ENCODE data around the gene SHFL.

SHFL gene

GRCh38 chr19:10113964-10114650 lies 28.0 kb downstream of the SHFL start:
- Histone ChIP-seq H3K36me3 (peaks cover 64 to 77% (median 71%) of the 10 kb centered on the region in 3 donors), H3K4me1 (peaks cover 0 to 27% (median 15%) of the 10 kb centered on the region in 4 donors), H3K27me3 (no peaks in the 10 kb centered on the region), H3K27ac (no peak overlapping the region), H3K9me3 (no peaks in the 10 kb centered on the region), H3K4me3 (no peak overlapping the region)
- intact Hi-C loops (cut with DNase I; ENCODE audit: low total_unique reads) = no loop called here
- no peak for TF ChIP-seq CTCF (IDR thresholded peaks at IDR 0.05)
- DNase-seq = no peak

- Histone ChIP-seq H3K9me3 (no peaks in the 10 kb centered on the region), H3K4me1 (peaks cover 0 to 30% (median 18%) of the 10 kb centered on the region in 4 donors), H3K27ac (no peak overlapping the region), H3K4me3 (no peak overlapping the region), H3K36me3 (peaks cover 56 to 70% (median 64%) of the 10 kb centered on the region in 3 donors), H3K27me3 (no peaks in the 10 kb centered on the region)
- intact Hi-C loops (cut with DNase I; ENCODE audit: low total_unique reads) = no loop called here
- no peak for TF ChIP-seq CTCF (IDR thresholded peaks at IDR 0.05)
- DNase-seq = no peak
Observed at GRCh38 chr19:10114651-10115391, 28.7 kb downstream of the SHFL start.

- H3K27ac ChIP-seq = no peak overlapping the region
- intact Hi-C loops (cut with DNase I; ENCODE audit: low total_unique reads) = no loop called here
- no peak for DNase-seq
- H3K27me3 ChIP-seq = no peaks in the 10 kb centered on the region
- H3K9me3 ChIP-seq = no peaks in the 10 kb centered on the region
- no peak for TF ChIP-seq CTCF (IDR thresholded peaks at IDR 0.05)
- H3K4me3 ChIP-seq = no peak overlapping the region
- H3K36me3 ChIP-seq = peaks cover 49 to 63% (median 56%) of the 10 kb centered on the region in 3 donors
- peaks cover 0 to 37% (median 25%) of the 10 kb centered on the region in 4 donors for H3K4me1 ChIP-seq
Observed at GRCh38 chr19:10115392-10116084, 29.4 kb downstream of the SHFL start.

GRCh38 chr19:10116085-10116865 lies 30.2 kb downstream of the SHFL start:
- intact Hi-C loops (cut with DNase I; ENCODE audit: low total_unique reads) = no loop called here
- H3K27me3 ChIP-seq = no peaks in the 10 kb centered on the region
- H3K36me3 ChIP-seq = peaks cover 42 to 55% (median 49%) of the 10 kb centered on the region in 3 donors
- H3K9me3 ChIP-seq = no peaks in the 10 kb centered on the region
- no peak for DNase-seq
- no peak overlapping the region for H3K27ac ChIP-seq
- H3K4me1 ChIP-seq = peaks cover 0 to 44% (median 31%) of the 10 kb centered on the region in 4 donors
- TF ChIP-seq CTCF (IDR thresholded peaks at IDR 0.05) = no peak
- H3K4me3 ChIP-seq = no peak overlapping the region
